SK-N-SH (cell line): ENCODE data around the gene RHOBTB1. TPM values are rescaled to one million over a fixed set of nuclear protein-coding genes. Genes with fewer than 3 reads are reported as not detected.

ENCODE experiments used
- CTCF ChIA-PET: fragments of 300-600, 350-600 bp; formaldehyde crosslinking; extraction: SDS; loops from one replicate; lab custom pipeline; 2021; lab: Yijun Ruan, JAX
- POLR2A ChIA-PET: fragments of 350-600 bp; sonication (Branson Sonifier 250); formaldehyde crosslinking; extraction: SDS; loops from one replicate; lab custom pipeline; 2020; ENCODE audit warnings: antibody characterized with exemption, inconsistent platforms; lab: Yijun Ruan, JAX
- DNase-seq: peaks from one replicate; pipeline ENCODE4 v3.0.0; 2012
- H2AFZ ChIP-seq: fragments of 200-600 bp; sonication (generic); 2 replicates; pipeline ENCODE4 v1.8.1; 2016; ENCODE audit warnings: antibody characterized with exemption, mild to moderate bottlenecking, low read depth
- H3F3A ChIP-seq: fragments of 200-600 bp; sonication (generic); replicated peaks from 2 replicates; pipeline ENCODE3; 2016; ENCODE audit warnings: antibody characterized with exemption, mild to moderate bottlenecking; ENCODE audit not compliant: insufficient read depth
- H3K27ac ChIP-seq, 2 experiments: fragments of 200-500 bp in 1 of 2; fragments of 200-600 bp in 1 of 2; sonication (Bioruptor generic) in 1 of 2; sonication (generic), shearing (Covaris generic) in 1 of 2; 2 replicates each; pipeline versions ENCODE4 v1.5.1 to v1.6.1; 2014 to 2016; ENCODE audit warnings: low read depth in 2 of 2, inconsistent platforms in 1 of 2, low read length in 1 of 2, mild to moderate bottlenecking in 1 of 2, mixed read lengths in 1 of 2
- H3K27me3 ChIP-seq: fragments of 200-600 bp; sonication (generic), shearing (Covaris generic); 2 replicates; pipeline ENCODE4 v1.6.1; 2016; ENCODE audit warnings: mixed run types; ENCODE audit not compliant: insufficient read depth
- H3K36me3 ChIP-seq, 2 experiments: fragments of 200-500 bp in 1 of 2; fragments of 200-600 bp in 1 of 2; sonication (Bioruptor generic) in 1 of 2; sonication (generic) in 1 of 2; replicated peaks in 1 of 2; 2 replicates each; pipeline versions ENCODE3 to v1.5.1; 2014 to 2016; ENCODE audit warnings: low read length in 1 of 2, mild to moderate bottlenecking in 1 of 2; ENCODE audit not compliant: insufficient read depth in 2 of 2, control insufficient read depth in 1 of 2
- H3K4me1 ChIP-seq, 2 experiments: fragments of 200-500 bp in 1 of 2; fragments of 200-600 bp in 1 of 2; sonication (Bioruptor generic) in 1 of 2; sonication (generic), shearing (Covaris generic) in 1 of 2; 2 replicates each; pipeline versions ENCODE4 v1.5.1 to v1.6.1; 2014 to 2016; ENCODE audit warnings: low read depth in 1 of 2, low read length in 1 of 2, mixed run types in 1 of 2; ENCODE audit not compliant: insufficient read depth in 2 of 2, control insufficient read depth in 1 of 2
- H3K4me2 ChIP-seq: fragments of 200-600 bp; sonication (generic), shearing (Covaris generic); 2 replicates; pipeline ENCODE4 v1.6.1; 2017; ENCODE audit warnings: mixed run types
- H3K4me3 ChIP-seq, 2 experiments: fragments of 200-500 bp in 1 of 2; fragments of 200-600 bp in 1 of 2; sonication (Bioruptor generic) in 1 of 2; sonication (generic), shearing (Covaris generic) in 1 of 2; 2 replicates each; pipeline versions ENCODE4 v1.5.1 to v1.8.1; 2014 to 2016; ENCODE audit warnings: low read depth in 2 of 2, inconsistent platforms in 1 of 2, low read length in 1 of 2, mild to moderate bottlenecking in 1 of 2, mixed read lengths in 1 of 2, moderate library complexity in 1 of 2
- H3K79me2 ChIP-seq: fragments of 200-600 bp; sonication (generic); 2 replicates; pipeline ENCODE4 v1.8.1; 2017; ENCODE audit warnings: mild to moderate bottlenecking; ENCODE audit not compliant: insufficient read depth
- H3K9ac ChIP-seq: fragments of 200-600 bp; sonication (generic); 2 replicates; pipeline ENCODE4 v1.6.1; 2017; ENCODE audit warnings: mixed run types
- H3K9me2 ChIP-seq: fragments of 200-600 bp; sonication (generic); 2 replicates; pipeline ENCODE4 v1.6.1; 2017; ENCODE audit warnings: mixed run types
- H3K9me3 ChIP-seq: fragments of 200-600 bp; sonication (generic); 2 replicates; pipeline ENCODE4 v1.6.1; 2017; ENCODE audit warnings: mixed run types, mild to moderate bottlenecking, moderate library complexity
- H4K20me1 ChIP-seq: fragments of 200-600 bp; sonication (generic); 2 replicates; pipeline ENCODE4 v1.6.1; 2017; ENCODE audit warnings: mild to moderate bottlenecking, mixed run types; ENCODE audit not compliant: insufficient read depth
- CHD2 ChIP-seq: fragments of 150-350 bp; IDR thresholded peaks from 2 replicates; pipeline ENCODE4 v1.6.1; 2018; ENCODE audit warnings: low read length; ENCODE audit not compliant: partially characterized antibody
- FOSL2 ChIP-seq: IDR thresholded peaks from 2 replicates; pipeline ENCODE4 v1.4.0; 2012; ENCODE audit warnings: low read depth, mild to moderate bottlenecking, moderate library complexity, borderline replicate concordance
- NFIC ChIP-seq: IDR thresholded peaks from 2 replicates; pipeline ENCODE4 v1.4.0; 2012; ENCODE audit warnings: borderline replicate concordance
- POLR2AphosphoS5 ChIP-seq: IDR thresholded peaks from 2 replicates; pipeline ENCODE4 v1.6.1; 2012; ENCODE audit warnings: low read depth, low read length
- RFX5 ChIP-seq: IDR thresholded peaks from 2 replicates; pipeline ENCODE4 v1.6.1; 2012; ENCODE audit warnings: mild to moderate bottlenecking, improper control_type of control experiment, low read length
- YY1 ChIP-seq: IDR thresholded peaks from 2 replicates; pipeline ENCODE4 v1.4.0; 2012; ENCODE audit warnings: low read depth, mild to moderate bottlenecking
- WGBS: methylation state at CpG from one replicate; pipeline ENCODE4 v1.1.6; 2017; ENCODE audit warnings: low lambda C conversion rate; 5-methylcytosine and 5-hydroxymethylcytosine counted together
- polyA plus RNA-seq, 3 experiments: library from polyadenylated mRNA; depleted of rRNA; stranded (reverse); fragments of >200 nt; gene quantifications; 2 replicates each; pipeline ENCODE4 v1.2.3, GENCODE V29; 2012
- TF ChIP-seq, protein P1 (sequence below): fragments of 150-350 bp; IDR thresholded peaks from 2 replicates; pipeline ENCODE4 v1.6.1; 2017; ENCODE audit warnings: antibody characterized with exemption, low read length, low read depth, borderline replicate concordance
- TF ChIP-seq, protein P2 (sequence below): IDR thresholded peaks from 2 replicates; pipeline ENCODE4 v1.6.1; 2012; ENCODE audit warnings: mild to moderate bottlenecking, low read depth, low read length, moderate library complexity
- TF ChIP-seq, protein P3 (sequence below): IDR thresholded peaks from 2 replicates; pipeline ENCODE4 v1.4.0; 2012; ENCODE audit warnings: low read depth, borderline replicate concordance
- TF ChIP-seq, protein P4 (sequence below): fragments of 150-350 bp; IDR thresholded peaks from 2 replicates; pipeline ENCODE4 v1.6.1; 2016; ENCODE audit warnings: mild to moderate bottlenecking, low read depth, low read length

The RHOBTB1 gene
- polyA plus RNA-seq, 1 of the 3 experiments (the other 2 are of a cell fraction), result 10.5 TPM

DNA sequence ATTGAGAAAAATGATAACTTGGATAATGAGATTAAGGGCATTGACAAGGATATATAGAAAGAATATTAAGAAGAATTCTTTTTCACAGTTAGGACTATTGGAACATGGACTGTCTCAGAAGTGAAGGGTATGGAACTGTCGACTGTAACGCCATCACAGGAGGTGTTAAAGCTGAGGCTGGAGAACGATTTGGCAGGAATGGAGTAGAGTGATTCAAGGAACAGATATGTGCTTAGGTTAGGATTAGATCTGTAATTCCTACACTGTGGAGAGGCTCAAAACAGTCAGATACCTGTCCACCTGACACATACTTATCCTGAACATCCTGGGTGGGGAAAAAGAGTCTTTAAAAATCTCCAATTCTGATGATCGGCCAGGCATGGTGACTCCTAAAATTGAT, 30.9 kb downstream of the RHOBTB1 start:
- CTCF ChIA-PET, result no interaction called here
- H3F3A ChIP-seq, result peaks cover 12% of the 10 kb centered on the region
- H3K36me3 ChIP-seq, result peaks cover 18 to 28% of the 10 kb centered on the region in 2 experiments
- POLR2A ChIA-PET, result no interaction called here
- H3K4me2 ChIP-seq, result no peak overlapping the region
- H3K4me3 ChIP-seq, result no peak overlapping the region
- no peaks in the 10 kb centered on the region for H3K27me3 ChIP-seq
- no peaks in the 10 kb centered on the region for H4K20me1 ChIP-seq
- H3K79me2 ChIP-seq, result peaks cover 8% of the 10 kb centered on the region
- no peaks in the 10 kb centered on the region for H3K9me3 ChIP-seq
- TF ChIP-seq RFX5 (no peak), YY1 (no peak), POLR2AphosphoS5 (no peak), NFIC (no peak), CHD2 (no peak), FOSL2 (no peak)
- TF ChIP-seq, protein P1, sequence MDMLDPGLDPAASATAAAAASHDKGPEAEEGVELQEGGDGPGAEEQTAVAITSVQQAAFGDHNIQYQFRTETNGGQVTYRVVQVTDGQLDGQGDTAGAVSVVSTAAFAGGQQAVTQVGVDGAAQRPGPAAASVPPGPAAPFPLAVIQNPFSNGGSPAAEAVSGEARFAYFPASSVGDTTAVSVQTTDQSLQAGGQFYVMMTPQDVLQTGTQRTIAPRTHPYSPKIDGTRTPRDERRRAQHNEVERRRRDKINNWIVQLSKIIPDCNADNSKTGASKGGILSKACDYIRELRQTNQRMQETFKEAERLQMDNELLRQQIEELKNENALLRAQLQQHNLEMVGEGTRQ, result no peak
- TF ChIP-seq, protein P2, sequence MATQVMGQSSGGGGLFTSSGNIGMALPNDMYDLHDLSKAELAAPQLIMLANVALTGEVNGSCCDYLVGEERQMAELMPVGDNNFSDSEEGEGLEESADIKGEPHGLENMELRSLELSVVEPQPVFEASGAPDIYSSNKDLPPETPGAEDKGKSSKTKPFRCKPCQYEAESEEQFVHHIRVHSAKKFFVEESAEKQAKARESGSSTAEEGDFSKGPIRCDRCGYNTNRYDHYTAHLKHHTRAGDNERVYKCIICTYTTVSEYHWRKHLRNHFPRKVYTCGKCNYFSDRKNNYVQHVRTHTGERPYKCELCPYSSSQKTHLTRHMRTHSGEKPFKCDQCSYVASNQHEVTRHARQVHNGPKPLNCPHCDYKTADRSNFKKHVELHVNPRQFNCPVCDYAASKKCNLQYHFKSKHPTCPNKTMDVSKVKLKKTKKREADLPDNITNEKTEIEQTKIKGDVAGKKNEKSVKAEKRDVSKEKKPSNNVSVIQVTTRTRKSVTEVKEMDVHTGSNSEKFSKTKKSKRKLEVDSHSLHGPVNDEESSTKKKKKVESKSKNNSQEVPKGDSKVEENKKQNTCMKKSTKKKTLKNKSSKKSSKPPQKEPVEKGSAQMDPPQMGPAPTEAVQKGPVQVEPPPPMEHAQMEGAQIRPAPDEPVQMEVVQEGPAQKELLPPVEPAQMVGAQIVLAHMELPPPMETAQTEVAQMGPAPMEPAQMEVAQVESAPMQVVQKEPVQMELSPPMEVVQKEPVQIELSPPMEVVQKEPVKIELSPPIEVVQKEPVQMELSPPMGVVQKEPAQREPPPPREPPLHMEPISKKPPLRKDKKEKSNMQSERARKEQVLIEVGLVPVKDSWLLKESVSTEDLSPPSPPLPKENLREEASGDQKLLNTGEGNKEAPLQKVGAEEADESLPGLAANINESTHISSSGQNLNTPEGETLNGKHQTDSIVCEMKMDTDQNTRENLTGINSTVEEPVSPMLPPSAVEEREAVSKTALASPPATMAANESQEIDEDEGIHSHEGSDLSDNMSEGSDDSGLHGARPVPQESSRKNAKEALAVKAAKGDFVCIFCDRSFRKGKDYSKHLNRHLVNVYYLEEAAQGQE, result no peak
- TF ChIP-seq, protein P3, sequence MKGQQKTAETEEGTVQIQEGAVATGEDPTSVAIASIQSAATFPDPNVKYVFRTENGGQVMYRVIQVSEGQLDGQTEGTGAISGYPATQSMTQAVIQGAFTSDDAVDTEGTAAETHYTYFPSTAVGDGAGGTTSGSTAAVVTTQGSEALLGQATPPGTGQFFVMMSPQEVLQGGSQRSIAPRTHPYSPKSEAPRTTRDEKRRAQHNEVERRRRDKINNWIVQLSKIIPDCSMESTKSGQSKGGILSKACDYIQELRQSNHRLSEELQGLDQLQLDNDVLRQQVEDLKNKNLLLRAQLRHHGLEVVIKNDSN, result no peak
- TF ChIP-seq, protein P4, sequence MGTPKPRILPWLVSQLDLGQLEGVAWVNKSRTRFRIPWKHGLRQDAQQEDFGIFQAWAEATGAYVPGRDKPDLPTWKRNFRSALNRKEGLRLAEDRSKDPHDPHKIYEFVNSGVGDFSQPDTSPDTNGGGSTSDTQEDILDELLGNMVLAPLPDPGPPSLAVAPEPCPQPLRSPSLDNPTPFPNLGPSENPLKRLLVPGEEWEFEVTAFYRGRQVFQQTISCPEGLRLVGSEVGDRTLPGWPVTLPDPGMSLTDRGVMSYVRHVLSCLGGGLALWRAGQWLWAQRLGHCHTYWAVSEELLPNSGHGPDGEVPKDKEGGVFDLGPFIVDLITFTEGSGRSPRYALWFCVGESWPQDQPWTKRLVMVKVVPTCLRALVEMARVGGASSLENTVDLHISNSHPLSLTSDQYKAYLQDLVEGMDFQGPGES, result no peak
- H3K4me1 ChIP-seq, result peaks cover 5 to 11% of the 10 kb centered on the region in 2 experiments; a peak in 3 of 4 replicates
- no peak for DNase-seq
- no peak overlapping the region for H3K27ac ChIP-seq
- H3K9ac ChIP-seq, result no peak overlapping the region
- H3K9me2 ChIP-seq, result no peaks in the 10 kb centered on the region
- 90% methylated on average over 4 of the region's 4 CpGs for WGBS
- no peak overlapping the region for H2AFZ ChIP-seq

DNA sequence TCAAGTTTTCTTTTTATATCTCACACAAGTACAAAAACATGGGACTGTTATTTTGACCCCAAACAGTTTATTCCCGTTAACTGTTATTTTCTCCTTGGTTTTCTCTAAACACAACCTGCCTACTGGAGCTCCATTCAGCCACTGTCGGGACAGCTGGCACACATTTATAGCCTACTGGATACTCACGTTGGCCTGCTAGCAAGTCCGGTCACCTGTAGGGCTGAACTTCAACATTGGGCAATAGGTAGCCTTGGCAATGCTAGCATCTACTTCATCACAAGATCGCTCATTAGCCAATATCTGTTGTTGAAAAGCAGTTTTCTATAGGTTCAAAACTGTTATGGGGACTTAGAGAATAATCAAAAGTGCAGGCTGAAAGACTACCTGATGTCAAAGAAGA, 32.3 kb downstream of the RHOBTB1 start:
- Histone ChIP-seq H3F3A (peaks cover 12% of the 10 kb centered on the region), H3K9me3 (no peaks in the 10 kb centered on the region), H3K9ac (no peak overlapping the region), H3K4me1 (peaks cover 5 to 11% of the 10 kb centered on the region in 2 experiments; a peak in 3 of 4 replicates), H3K4me2 (no peak overlapping the region), H4K20me1 (no peaks in the 10 kb centered on the region), H3K27ac (no peak overlapping the region), H3K36me3 (peaks cover 18 to 30% of the 10 kb centered on the region in 2 experiments), H3K9me2 (no peaks in the 10 kb centered on the region), H3K4me3 (no peak overlapping the region), H3K79me2 (peaks cover 3% of the 10 kb centered on the region; the same call in 1 of the 2 replicates), H2AFZ (no peak overlapping the region), H3K27me3 (no peaks in the 10 kb centered on the region)
- ChIA-PET CTCF (no interaction called here), POLR2A (no interaction called here)
- WGBS, result 97% methylated on average over 5 of the region's 5 CpGs
- no peak for DNase-seq
- TF ChIP-seq, protein P1, result no peak
